Measurements from ENCODE around the gene ARFGEF3. TPM values are rescaled to one million over a fixed set of nuclear protein-coding genes. Genes with fewer than 3 reads are reported as not detected.
"Not testable (repeated sequence)": the region's sequence is repeated elsewhere in the genome, so short reads cannot be mapped to it uniquely, and the experiment has no call there.

ARFGEF3 gene
- total and polyA plus RNA-seq, 4 donors: 4.7 to 28.1 (median 14.0) TPM

- TF ChIP-seq CTCF (IDR thresholded peaks at IDR 0.05; ENCODE audit: control extremely low read depth, extremely low read depth): no peak
- H3K9me3 ChIP-seq (ENCODE audit: control insufficient read depth in 4 of 4, insufficient read depth in 3 of 4, low read length in 3 of 4): no peaks in the 10 kb centered on the region
- no peak overlapping the region for H3K9ac ChIP-seq (ENCODE audit: insufficient read depth in 1 of 2, low read length in 2 of 2)
- no peaks in the 10 kb centered on the region for H3K36me3 ChIP-seq (ENCODE audit: control insufficient read depth in 4 of 4, insufficient read depth in 4 of 4, low read length in 4 of 4)
- DNase-seq: no peak
- H3K4me3 ChIP-seq: no peak overlapping the region
- H3K4me1 ChIP-seq (ENCODE audit: control insufficient read depth in 5 of 5, insufficient read depth in 5 of 5, low read length in 5 of 5): peaks cover 0 to 3% (median 0%) of the 10 kb centered on the region in 5 donors
- no peak overlapping the region for H3K27ac ChIP-seq (ENCODE audit: low read depth in 1 of 2, low read length in 1 of 2)
- H3K27me3 ChIP-seq (ENCODE audit: control insufficient read depth in 3 of 3, insufficient read depth in 3 of 3, low read length in 2 of 3): no peaks in the 10 kb centered on the region
- WGBS, 2 donors: 87 to 95% methylated on average over 2 of the region's 2 CpGs
- no peak for ATAC-seq (ENCODE audit: insufficient read depth, low FRiP score)
Measured at GRCh38 chr6:138211048-138211581, 49.4 kb downstream of the ARFGEF3 start.

- Histone ChIP-seq H3K27me3 (ENCODE audit: control insufficient read depth in 3 of 3, insufficient read depth in 3 of 3, low read length in 2 of 3) (no peaks in the 10 kb centered on the region), H3K27ac (ENCODE audit: low read depth in 1 of 2, low read length in 1 of 2) (no peak overlapping the region)
- 61 to 72% methylated on average over 5 of the region's 5 CpGs for WGBS, 2 donors
Measured at GRCh38 chr6:138211601-138212000, 49.9 kb downstream of the ARFGEF3 start.

GRCh38 chr6:138212530-138212929 lies 50.8 kb downstream of the ARFGEF3 start:
- not testable (repeated sequence) for H3K27me3 ChIP-seq (ENCODE audit: control insufficient read depth in 3 of 3, insufficient read depth in 3 of 3, low read length in 2 of 3); ATAC-seq (ENCODE audit: insufficient read depth, low FRiP score)
- WGBS, 2 donors: 100% methylated on average over 2 of the region's 2 CpGs

More at GRCh38 chr6:138211601-138212000, 49.9 kb downstream of the ARFGEF3 start:
- Histone ChIP-seq H3K4me1 (ENCODE audit: control insufficient read depth in 5 of 5, insufficient read depth in 5 of 5, low read length in 5 of 5) (peaks cover 0 to 1% (median 0%) of the 10 kb centered on the region in 5 donors), H3K4me3 (no peak overlapping the region), H3K9me3 (ENCODE audit: control insufficient read depth in 4 of 4, insufficient read depth in 3 of 4, low read length in 3 of 4) (no peaks in the 10 kb centered on the region), H3K9ac (ENCODE audit: insufficient read depth in 1 of 2, low read length in 2 of 2) (no peak overlapping the region), H3K36me3 (ENCODE audit: control insufficient read depth in 4 of 4, insufficient read depth in 4 of 4, low read length in 4 of 4) (no peaks in the 10 kb centered on the region)
- DNase-seq: no peak
- no peak for ATAC-seq (ENCODE audit: insufficient read depth, low FRiP score)
- TF ChIP-seq CTCF (IDR thresholded peaks at IDR 0.05; ENCODE audit: control extremely low read depth, extremely low read depth): no peak

GRCh38 chr6:138215093-138215782 lies 53.5 kb downstream of the ARFGEF3 start:
- ATAC-seq (ENCODE audit: insufficient read depth, low FRiP score) (no peak), DNase-seq (no peak)
- H3K36me3 ChIP-seq (ENCODE audit: control insufficient read depth in 4 of 4, insufficient read depth in 4 of 4, low read length in 4 of 4): no peaks in the 10 kb centered on the region
- no peak overlapping the region for H3K4me3 ChIP-seq
- H3K4me1 ChIP-seq (ENCODE audit: control insufficient read depth in 5 of 5, insufficient read depth in 5 of 5, low read length in 5 of 5): no peaks in the 10 kb centered on the region
- H3K27me3 ChIP-seq (ENCODE audit: control insufficient read depth in 3 of 3, insufficient read depth in 3 of 3, low read length in 2 of 3): no peaks in the 10 kb centered on the region
- no peak overlapping the region for H3K9ac ChIP-seq (ENCODE audit: insufficient read depth in 1 of 2, low read length in 2 of 2)
- TF ChIP-seq CTCF (IDR thresholded peaks at IDR 0.05; ENCODE audit: control extremely low read depth, extremely low read depth): no peak
- no peak overlapping the region for H3K27ac ChIP-seq (ENCODE audit: low read depth in 1 of 2, low read length in 1 of 2)
- 81 to 90% methylated on average over 7 of the region's 7 CpGs for WGBS, 2 donors
- H3K9me3 ChIP-seq (ENCODE audit: control insufficient read depth in 4 of 4, insufficient read depth in 3 of 4, low read length in 3 of 4): no peaks in the 10 kb centered on the region

More at GRCh38 chr6:138212530-138212929, 50.8 kb downstream of the ARFGEF3 start:
- H3K9ac ChIP-seq (ENCODE audit: insufficient read depth in 1 of 2, low read length in 2 of 2); H3K4me3 ChIP-seq; H3K9me3 ChIP-seq (ENCODE audit: control insufficient read depth in 4 of 4, insufficient read depth in 3 of 4, low read length in 3 of 4); H3K27ac ChIP-seq (ENCODE audit: low read depth in 1 of 2, low read length in 1 of 2); DNase-seq; H3K4me1 ChIP-seq (ENCODE audit: control insufficient read depth in 5 of 5, insufficient read depth in 5 of 5, low read length in 5 of 5); H3K36me3 ChIP-seq (ENCODE audit: control insufficient read depth in 4 of 4, insufficient read depth in 4 of 4, low read length in 4 of 4): not testable (repeated sequence)

Measured in lung (tissue), 12 donors.